Vagina (tissue), 2 donors: ENCODE measurements around the gene GANC. TPM values are rescaled to one million over a fixed set of nuclear protein-coding genes. Genes with fewer than 3 reads are reported as not detected.
"Not testable (repeated sequence)": the region's sequence is repeated elsewhere in the genome, so short reads cannot be mapped to it uniquely, and the experiment has no call there.

Source experiments
- DNase-seq, 2 donors: peaks; one replicate each; pipeline ENCODE4 v3.0.0-alpha.2; 2017; ENCODE audit errors: extremely low spot score in 2 of 2
- H3K27ac ChIP-seq: fragments of 200-600 bp; sonication (generic); one replicate; pipeline ENCODE4 v1.5.1; 2019
- H3K27me3 ChIP-seq: fragments of 200-600 bp; sonication (generic); one replicate; pipeline ENCODE4 v1.5.1; 2019
- H3K36me3 ChIP-seq, 2 donors: fragments of 200-600 bp; sonication (generic); one replicate each; pipeline ENCODE4 v1.5.1; 2017 to 2019
- H3K4me1 ChIP-seq: fragments of 200-600 bp; sonication (generic); one replicate; pipeline ENCODE4 v1.5.1; 2019
- H3K4me3 ChIP-seq, 2 donors: fragments of 200-600 bp; sonication (generic); 1 replicate in 1 of 2; 2 replicates in 1 of 2; pipeline ENCODE4 v1.5.1; 2016 to 2019
- H3K9me3 ChIP-seq: fragments of 200-600 bp; sonication (generic); one replicate; pipeline ENCODE4 v1.5.1; 2019
- CTCF ChIP-seq, 3 experiments: fragments of 450-650 bp in 2 of 3; fragments of 200-600 bp in 1 of 3; sonication (generic) in 1 of 3; IDR thresholded peaks; one replicate each; pipeline ENCODE4 v1.5.1; 2017 to 2019; ENCODE audit warnings: antibody characterized with exemption in 3 of 3, mild to moderate bottlenecking in 2 of 3, moderate library complexity in 2 of 3
- POLR2A ChIP-seq, 2 donors: fragments of 450-650 bp; IDR thresholded peaks; one replicate each; pipeline ENCODE4 v1.6.1; 2017; ENCODE audit warnings: antibody characterized with exemption in 2 of 2, mild to moderate bottlenecking in 2 of 2, moderate library complexity in 2 of 2
- POLR2AphosphoS5 ChIP-seq, 2 donors: sonication (generic); formaldehyde crosslinking; IDR thresholded peaks; one replicate each; pipeline ENCODE4 v1.9.0; 2017; ENCODE audit warnings: antibody characterized with exemption in 2 of 2, mild to moderate bottlenecking in 2 of 2, low read depth in 1 of 2; ENCODE audit not compliant: insufficient read depth in 1 of 2
- intact Hi-C: fragments of 100-400 bp; cut with DNase I; formaldehyde crosslinking; loops from one replicate; pipeline ENCODE4 v1.15.1; 2023
- total RNA-seq: library from RNA; depleted of rRNA; stranded (reverse); fragments of >200 nt; gene quantifications from one replicate; pipeline ENCODE4 v1.2.3, GENCODE V29; 2016

The GANC gene
- total RNA-seq, 1 donor from 2014 or later, result 23.1 TPM

DNA sequence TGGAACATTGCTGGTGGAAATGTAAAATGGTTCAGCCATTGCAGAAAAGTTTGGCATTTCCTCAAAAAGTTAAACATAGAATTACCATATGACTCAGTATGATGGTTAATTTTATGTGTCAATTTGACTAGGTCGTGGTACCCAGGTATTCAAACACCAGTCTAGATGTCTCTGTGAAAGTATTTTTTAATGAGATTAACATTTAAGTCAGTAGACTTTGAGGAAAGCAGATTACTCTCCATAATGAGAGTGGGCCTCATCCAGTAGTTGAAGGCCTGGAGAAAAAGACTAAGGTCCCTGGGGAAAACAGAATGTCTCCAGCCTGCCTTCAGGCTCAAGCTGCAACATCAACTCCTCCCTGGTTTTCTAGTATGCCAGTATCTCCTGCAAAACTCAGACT, 42.5 kb downstream of the GANC start:
- no peak for DNase-seq
- Histone ChIP-seq H3K27me3 (no peaks in the 10 kb centered on the region), H3K9me3 (no peaks in the 10 kb centered on the region), H3K27ac (no peak overlapping the region), H3K36me3 (peaks cover 0 to 22% of the 10 kb centered on the region in 2 donors), H3K4me1 (no peaks in the 10 kb centered on the region), H3K4me3 (no peak overlapping the region)
- TF ChIP-seq CTCF (IDR thresholded peaks at IDR 0.05) (no peak), POLR2A (IDR thresholded peaks at IDR 0.05) (no peak), POLR2AphosphoS5 (IDR thresholded peaks at IDR 0.05; ENCODE audit: insufficient read depth in 1 of 2, low read depth in 1 of 2) (no peak)
- intact Hi-C loops, result no loop called here

DNA sequence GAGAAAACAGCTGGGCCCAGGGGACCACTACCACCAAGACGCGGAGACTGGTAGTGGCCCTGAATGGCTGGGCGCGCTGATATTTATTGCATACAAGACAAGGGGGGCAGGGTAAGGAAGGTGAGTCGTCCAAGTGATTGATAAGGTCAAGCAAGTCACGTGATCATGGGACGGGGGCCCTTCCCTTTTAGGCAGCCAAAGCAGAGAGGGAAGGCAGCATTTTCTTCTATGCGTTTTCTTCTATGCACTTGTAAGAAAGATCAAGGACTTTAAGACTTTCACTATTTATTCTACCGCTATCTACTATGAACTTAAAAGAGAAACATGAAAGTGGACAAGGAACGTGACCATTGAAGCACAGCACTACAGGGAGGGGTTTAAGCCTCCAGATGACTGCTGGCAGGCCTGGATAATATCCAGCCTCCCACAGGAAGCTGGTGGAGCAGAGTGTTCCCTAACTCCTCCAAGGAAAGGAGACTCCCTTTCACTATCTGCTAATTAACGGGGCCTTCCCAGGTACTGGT, 43.3 kb downstream of the GANC start:
- H3K27me3 ChIP-seq, H3K4me1 ChIP-seq, intact Hi-C loops, DNase-seq, H3K9me3 ChIP-seq, H3K4me3 ChIP-seq, H3K27ac ChIP-seq: not testable (repeated sequence)
- peaks cover 0 to 15% of the 10 kb centered on the region in 2 donors for H3K36me3 ChIP-seq

DNA sequence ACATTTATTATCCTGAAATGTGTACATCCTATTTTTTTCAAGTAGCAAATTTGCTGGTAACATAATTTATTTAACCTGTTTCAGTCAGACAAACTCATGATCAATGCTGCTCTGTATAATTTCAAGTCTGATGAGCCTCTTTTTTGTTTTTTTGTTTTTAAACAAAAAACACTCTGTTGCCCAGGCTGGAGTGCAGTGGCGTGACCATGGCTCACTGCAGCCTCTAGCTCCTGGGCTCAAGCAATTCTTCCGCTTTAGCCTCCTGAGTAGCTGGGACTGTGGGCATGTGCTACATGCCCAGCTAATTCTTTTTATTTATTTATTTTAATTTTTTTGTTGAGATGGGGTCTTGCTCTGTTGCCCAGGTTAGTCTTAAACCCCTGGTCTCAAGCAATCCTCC, 46.2 kb downstream of the GANC start:
- DNase-seq, result no peak
- TF ChIP-seq POLR2AphosphoS5 (IDR thresholded peaks at IDR 0.05; ENCODE audit: insufficient read depth in 1 of 2, low read depth in 1 of 2) (no peak), CTCF (IDR thresholded peaks at IDR 0.05) (no peak), POLR2A (IDR thresholded peaks at IDR 0.05) (no peak)
- intact Hi-C loops, result no loop called here
- no peaks in the 10 kb centered on the region for H3K27me3 ChIP-seq
- no peak overlapping the region for H3K27ac ChIP-seq
- H3K4me1 ChIP-seq, result no peaks in the 10 kb centered on the region
- H3K4me3 ChIP-seq, result no peak overlapping the region
- no peaks in the 10 kb centered on the region for H3K9me3 ChIP-seq
- H3K36me3 ChIP-seq, result peaks cover 0 to 12% of the 10 kb centered on the region in 2 donors

GRCh38 chr15:42324308-42324707, 51.3 kb downstream of the GANC start:
- intact Hi-C loops, result no loop called here
- Histone ChIP-seq H3K9me3 (no peaks in the 10 kb centered on the region), H3K4me1 (no peaks in the 10 kb centered on the region), H3K27me3 (no peaks in the 10 kb centered on the region), H3K36me3 (peaks cover 0 to 30% of the 10 kb centered on the region in 2 donors), H3K27ac (no peak overlapping the region), H3K4me3 (no peak overlapping the region)
- TF ChIP-seq POLR2A (IDR thresholded peaks at IDR 0.05) (no peak), POLR2AphosphoS5 (IDR thresholded peaks at IDR 0.05; ENCODE audit: insufficient read depth in 1 of 2, low read depth in 1 of 2) (no peak), CTCF (IDR thresholded peaks at IDR 0.05) (no peak)
- DNase-seq, result no peak

GRCh38 chr15:42329161-42329560, 56.2 kb downstream of the GANC start:
- peaks cover 0 to 28% of the 10 kb centered on the region in 2 donors for H3K36me3 ChIP-seq
- H3K9me3 ChIP-seq, result no peaks in the 10 kb centered on the region
- H3K4me3 ChIP-seq, result no peak overlapping the region
- intact Hi-C loops, result no loop called here
- H3K27me3 ChIP-seq, result no peaks in the 10 kb centered on the region
- no peaks in the 10 kb centered on the region for H3K4me1 ChIP-seq
- no peak for TF ChIP-seq CTCF (IDR thresholded peaks at IDR 0.05)
- TF ChIP-seq POLR2AphosphoS5 (IDR thresholded peaks at IDR 0.05; ENCODE audit: insufficient read depth in 1 of 2, low read depth in 1 of 2), result no peak
- TF ChIP-seq POLR2A (IDR thresholded peaks at IDR 0.05), result no peak
- no peak for DNase-seq
- no peak overlapping the region for H3K27ac ChIP-seq
